Esophagus squamous epithelium (tissue), 5 donors: ENCODE data around the gene MAP2K3. TPM values are rescaled to one million over a fixed set of nuclear protein-coding genes. Genes with fewer than 3 reads are reported as not detected.
"Not testable (repeated sequence)": the region's sequence is repeated elsewhere in the genome, so short reads cannot be mapped to it uniquely, and the experiment has no call there.

Source experiments
- DNase-seq: peaks from one replicate; lab custom pipeline; 2025; lab: John Stamatoyannopoulos, UW
- H3K27ac ChIP-seq, 4 donors: fragments of 200-600 bp; sonication (generic); one replicate each; pipeline ENCODE4 v1.5.1; 2016 to 2019; ENCODE audit warnings: mild to moderate bottlenecking in 1 of 4
- H3K27me3 ChIP-seq, 4 donors: fragments of 200-600 bp; sonication (generic); 1 replicate in 3 of 4; 2 replicates in 1 of 4; pipeline versions ENCODE4 v1.5.1 to v1.6.0; 2017 to 2021; ENCODE audit warnings: antibody characterized with exemption in 1 of 4
- H3K36me3 ChIP-seq, 3 donors: fragments of 200-600 bp; sonication (generic); one replicate each; pipeline ENCODE4 v1.5.1; 2016 to 2019
- H3K4me1 ChIP-seq, 3 donors: fragments of 200-600 bp; sonication (generic); one replicate each; pipeline ENCODE4 v1.5.1; 2017 to 2019
- H3K4me3 ChIP-seq, 4 donors: fragments of 200-600 bp; sonication (generic); 1 replicate in 3 of 4; 2 replicates in 1 of 4; pipeline ENCODE4 v1.5.1; 2016 to 2019; ENCODE audit warnings: mild to moderate bottlenecking in 2 of 4, moderate library complexity in 1 of 4
- H3K9me3 ChIP-seq, 3 donors: fragments of 200-600 bp; sonication (generic); one replicate each; pipeline ENCODE4 v1.5.1; 2016 to 2019
- CTCF ChIP-seq, 6 experiments: fragments of 450-650 bp in 4 of 6; fragments of 200-600 bp in 2 of 6; sonication (generic) in 2 of 6; IDR thresholded peaks; one replicate each; pipeline ENCODE4 v1.5.1; 2016 to 2019; ENCODE audit warnings: antibody characterized with exemption in 6 of 6, mild to moderate bottlenecking in 4 of 6, moderate library complexity in 4 of 6
- POLR2A ChIP-seq, 4 donors: fragments of 450-650 bp; IDR thresholded peaks; one replicate each; pipeline ENCODE4 v1.6.1; 2017; ENCODE audit warnings: antibody characterized with exemption in 4 of 4, mild to moderate bottlenecking in 4 of 4, moderate library complexity in 3 of 4
- whole genome bisulfite sequencing, 2 donors: methylation state at CpG; one replicate each; pipeline ENCODE4 v1.1.5; 2018; 5-methylcytosine and 5-hydroxymethylcytosine counted together
- intact Hi-C: fragments of 100-400 bp; cut with DNase I; formaldehyde crosslinking; loops from one replicate; pipeline ENCODE4 v1.15.0; 2022
- total RNA-seq, 4 donors: library from RNA; depleted of rRNA; stranded (reverse); fragments of >200 nt; gene quantifications; one replicate each; pipeline ENCODE4 v1.1.0, GENCODE V29; 2016
- donor health status: DM: yes; HTN: yes; CAD: no.

The MAP2K3 gene
- total RNA-seq, 4 donors from 2014 or later = 24.1 to 53.6 (median 38.4) TPM

GRCh38 chr17:21318439-21318838 is 33.9 kb downstream of the MAP2K3 start:
- peaks cover 0 to 1% (median 0%) of the 10 kb centered on the region in 4 donors for H3K27me3 ChIP-seq
- TF ChIP-seq POLR2A (IDR thresholded peaks at IDR 0.05) (no peak), CTCF (IDR thresholded peaks at IDR 0.05) (no peak)
- H3K36me3 ChIP-seq = peaks cover 4 to 21% (median 5%) of the 10 kb centered on the region in 3 donors
- H3K9me3 ChIP-seq = no peaks in the 10 kb centered on the region
- H3K4me3 ChIP-seq = no peak overlapping the region
- H3K4me1 ChIP-seq = peaks cover 0 to 17% (median 4%) of the 10 kb centered on the region in 3 donors
- H3K27ac ChIP-seq = no peak overlapping the region
- DNase-seq = no peak
- WGBS, 2 donors = 81 to 90% methylated on average over 2 to 5 of the region's 17 CpGs
- intact Hi-C loops = no loop called here

GRCh38 chr17:21318856-21319255 is 34.3 kb downstream of the MAP2K3 start:
- Histone ChIP-seq H3K4me1 (peaks cover 0 to 21% (median 4%) of the 10 kb centered on the region in 3 donors), H3K36me3 (peaks cover 4 to 16% (median 5%) of the 10 kb centered on the region in 3 donors)
- H3K4me3 ChIP-seq, H3K27ac ChIP-seq, H3K9me3 ChIP-seq, H3K27me3 ChIP-seq, intact Hi-C loops, DNase-seq: not testable (repeated sequence)
- 85 to 93% methylated on average over 2 to 6 of the region's 7 CpGs for WGBS, 2 donors

GRCh38 chr17:21319256-21319655 is 34.7 kb downstream of the MAP2K3 start:
- 82 to 90% methylated on average over 4 of the region's 4 CpGs for WGBS, 2 donors
- H3K27ac ChIP-seq, H3K4me3 ChIP-seq, intact Hi-C loops, H3K27me3 ChIP-seq, DNase-seq, H3K9me3 ChIP-seq: not testable (repeated sequence)
- peaks cover 0 to 21% (median 4%) of the 10 kb centered on the region in 3 donors for H3K4me1 ChIP-seq
- peaks cover 2 to 12% (median 3%) of the 10 kb centered on the region in 3 donors for H3K36me3 ChIP-seq

GRCh38 chr17:21319686-21320375 is 35.3 kb downstream of the MAP2K3 start:
- H3K4me1 ChIP-seq = peaks cover 0 to 21% (median 4%) of the 10 kb centered on the region in 3 donors
- DNase-seq, H3K9me3 ChIP-seq, H3K36me3 ChIP-seq, H3K27ac ChIP-seq, H3K4me3 ChIP-seq, H3K27me3 ChIP-seq, intact Hi-C loops: not testable (repeated sequence)
- 76 to 79% methylated on average over 9 to 10 of the region's 11 CpGs for WGBS, 2 donors

- DNase-seq, H3K36me3 ChIP-seq, H3K9me3 ChIP-seq, H3K4me3 ChIP-seq, H3K27ac ChIP-seq, H3K27me3 ChIP-seq, intact Hi-C loops: not testable (repeated sequence)
- 71 to 85% methylated on average over 4 of the region's 4 CpGs for WGBS, 2 donors
- H3K4me1 ChIP-seq = peaks cover 0 to 21% (median 4%) of the 10 kb centered on the region in 3 donors
Measured at GRCh38 chr17:21320430-21320829, 35.9 kb downstream of the MAP2K3 start.

- 80 to 83% methylated on average over 1 to 7 of the region's 9 CpGs for WGBS, 2 donors
- DNase-seq, H3K27me3 ChIP-seq, H3K9me3 ChIP-seq, H3K4me3 ChIP-seq, intact Hi-C loops, H3K27ac ChIP-seq, H3K36me3 ChIP-seq: not testable (repeated sequence)
- H3K4me1 ChIP-seq = peaks cover 0 to 21% (median 4%) of the 10 kb centered on the region in 3 donors
Measured at GRCh38 chr17:21321061-21321460, 36.5 kb downstream of the MAP2K3 start.

- H3K4me1 ChIP-seq = peaks cover 0 to 20% (median 4%) of the 10 kb centered on the region in 3 donors
- H3K27ac ChIP-seq, H3K4me3 ChIP-seq, H3K36me3 ChIP-seq, H3K9me3 ChIP-seq, DNase-seq, H3K27me3 ChIP-seq, intact Hi-C loops: not testable (repeated sequence)
- 82 to 86% methylated on average over 1 to 8 of the region's 9 CpGs for WGBS, 2 donors
Measured at GRCh38 chr17:21321744-21322191, 37.3 kb downstream of the MAP2K3 start.

GRCh38 chr17:21323257-21324111 is 39.0 kb downstream of the MAP2K3 start:
- DNase-seq, intact Hi-C loops, H3K36me3 ChIP-seq, H3K9me3 ChIP-seq, H3K27ac ChIP-seq, H3K27me3 ChIP-seq: not testable (repeated sequence)
- Histone ChIP-seq H3K4me1 (peaks cover 0 to 12% (median 0%) of the 10 kb centered on the region in 3 donors), H3K4me3 (peak overlapping the region; percentile 40 to 80 (median 60))
- WGBS, 2 donors = 35 to 42% methylated on average over 19 to 28 of the region's 37 CpGs

- 77 to 79% methylated on average over 5 of the region's 5 CpGs for WGBS, 2 donors
- not testable (repeated sequence) for H3K27ac ChIP-seq, DNase-seq
Measured at GRCh38 chr17:21324741-21325140, 40.2 kb downstream of the MAP2K3 start.

GRCh38 chr17:21327921-21328320 is 43.4 kb downstream of the MAP2K3 start:
- H3K4me1 ChIP-seq, H3K27me3 ChIP-seq, H3K4me3 ChIP-seq, H3K36me3 ChIP-seq, DNase-seq, H3K27ac ChIP-seq, H3K9me3 ChIP-seq, intact Hi-C loops: not testable (repeated sequence)
- WGBS, 2 donors = 58 to 76% methylated on average over 1 of the region's 1 CpG

More at GRCh38 chr17:21324741-21325140, 40.2 kb downstream of the MAP2K3 start:
- H3K36me3 ChIP-seq, H3K9me3 ChIP-seq, H3K27me3 ChIP-seq, H3K4me3 ChIP-seq, intact Hi-C loops: not testable (repeated sequence)
- peaks cover 0 to 12% (median 0%) of the 10 kb centered on the region in 3 donors for H3K4me1 ChIP-seq

- 62 to 75% methylated on average over 2 of the region's 2 CpGs for WGBS, 2 donors
- H3K9me3 ChIP-seq, H3K27me3 ChIP-seq, DNase-seq, H3K36me3 ChIP-seq, H3K4me3 ChIP-seq, H3K27ac ChIP-seq, intact Hi-C loops, H3K4me1 ChIP-seq: not testable (repeated sequence)
Measured at GRCh38 chr17:21328778-21329177, 44.3 kb downstream of the MAP2K3 start.
